HG03520 (cell line): ENCODE measurements around the gene INTS11.

ENCODE experiments used
- ATAC-seq: cut with Tn5 transposase; IDR thresholded peaks from one replicate; pipeline ENCODE4 v1.9.1; 2021; ENCODE audit warnings: mild to moderate bottlenecking, moderate library complexity; ENCODE audit not compliant: unreplicated experiment

INTS11 gene

DNA sequence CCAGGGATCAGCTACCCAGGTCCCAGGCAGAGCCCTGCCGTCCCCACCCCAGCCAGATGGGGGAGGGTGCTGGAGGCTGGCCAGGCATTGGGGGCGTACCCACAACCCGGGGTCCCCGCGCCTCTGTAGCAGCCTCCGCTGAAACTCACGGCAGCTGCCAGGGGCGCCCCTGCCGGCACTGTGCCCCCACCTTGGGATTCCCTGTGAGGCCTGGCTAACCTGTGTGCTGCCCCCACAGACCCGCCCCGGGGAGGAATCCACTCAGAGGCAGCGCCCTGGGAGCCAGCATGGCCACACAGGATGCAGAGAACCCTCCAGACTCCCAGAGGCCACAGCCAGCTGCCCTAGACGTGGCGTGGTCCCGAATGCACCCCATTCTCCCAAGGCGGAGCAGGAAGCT is 20.9 kb upstream of the INTS11 start:
- no peak for ATAC-seq

DNA sequence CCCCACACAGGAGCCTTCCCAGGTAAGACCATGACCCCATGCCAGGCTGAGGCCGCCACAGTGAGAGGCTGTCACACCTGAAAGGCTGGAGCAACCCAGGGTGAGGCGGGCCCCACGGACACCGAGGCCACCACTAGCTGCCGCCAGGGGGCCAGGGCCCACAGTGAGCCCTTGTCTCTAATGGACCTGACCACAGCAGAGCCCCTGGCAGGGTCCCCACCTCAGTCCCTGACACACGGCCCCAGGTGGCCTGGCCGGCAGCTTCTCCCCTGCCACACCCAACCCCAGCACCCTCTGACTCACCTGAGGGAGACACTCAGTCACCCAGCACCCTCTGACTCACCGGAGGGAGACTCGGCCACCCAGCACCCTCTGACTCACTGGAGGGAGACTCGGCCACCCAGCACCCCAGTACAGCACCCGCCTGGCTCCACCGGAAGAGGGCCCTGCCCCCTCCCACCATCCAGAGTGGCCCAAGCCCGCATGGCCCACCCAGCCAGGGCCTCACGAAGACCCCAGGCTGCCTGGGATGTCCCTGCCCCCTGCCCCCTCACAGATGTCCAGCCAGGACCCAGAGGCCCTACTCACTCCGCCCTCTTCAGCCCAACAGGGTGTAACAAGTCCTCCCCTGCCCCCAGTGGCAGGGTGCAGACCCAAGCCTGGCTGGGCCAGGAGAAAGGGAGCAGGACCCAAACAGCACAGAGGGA is 20.3 kb upstream of the INTS11 start:
- no peak for ATAC-seq

DNA sequence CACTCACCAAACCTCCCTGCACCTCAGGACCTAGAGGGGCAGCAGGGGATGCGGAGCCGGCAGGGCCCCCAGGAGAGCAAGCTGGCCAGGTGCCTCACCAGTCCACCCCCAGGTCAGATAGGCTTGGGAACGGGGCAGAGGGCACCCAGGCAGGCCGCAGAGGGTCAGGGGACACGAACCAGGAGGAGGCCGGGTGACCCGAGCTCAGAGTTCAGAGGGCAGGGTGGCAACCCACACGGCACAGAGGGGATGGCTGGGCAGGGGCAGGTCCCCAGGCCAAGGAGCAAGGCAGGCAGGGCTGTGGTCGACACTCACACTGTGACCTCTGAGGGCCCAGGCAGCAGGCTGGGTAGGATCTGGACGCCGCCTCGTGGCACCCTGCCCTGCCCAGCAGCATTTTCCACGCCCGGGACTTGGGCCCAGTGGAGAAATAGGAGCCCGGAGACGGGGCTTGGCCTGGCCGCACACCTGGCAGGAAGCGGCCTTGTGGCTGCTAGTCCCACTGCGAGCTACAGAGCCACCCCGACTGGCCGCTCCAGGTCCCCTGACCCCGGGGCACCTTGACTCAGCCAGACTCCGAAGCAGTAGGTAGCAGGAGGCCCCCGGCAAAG is 19.5 kb upstream of the INTS11 start:
- ATAC-seq, result no peak

DNA sequence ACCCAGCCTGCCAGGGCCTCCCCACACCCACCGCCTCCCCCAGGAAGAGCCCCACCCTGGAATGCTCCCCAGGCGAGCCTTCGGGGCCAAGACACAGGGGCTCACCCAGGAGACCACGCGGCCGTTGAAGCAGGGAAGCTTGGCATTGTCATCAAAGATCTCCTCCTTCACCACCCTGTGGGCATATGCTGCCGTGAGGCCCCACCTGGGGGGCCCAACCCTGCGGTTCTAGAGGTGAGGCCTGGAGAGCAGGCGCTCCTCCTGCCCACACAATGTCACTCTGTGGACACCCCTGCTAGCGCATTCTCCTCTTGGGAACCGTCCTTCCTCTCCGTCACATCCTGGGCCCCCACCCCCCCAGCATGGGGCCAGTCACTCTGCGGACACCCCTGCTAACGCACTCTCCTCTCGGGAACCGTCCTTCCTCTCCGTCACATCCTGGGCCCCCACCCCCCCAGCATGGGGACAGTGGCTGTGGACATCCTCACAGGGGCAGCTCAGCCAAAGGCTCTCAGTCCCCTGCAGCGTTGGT is 18.2 kb upstream of the INTS11 start:
- no peak for ATAC-seq

DNA sequence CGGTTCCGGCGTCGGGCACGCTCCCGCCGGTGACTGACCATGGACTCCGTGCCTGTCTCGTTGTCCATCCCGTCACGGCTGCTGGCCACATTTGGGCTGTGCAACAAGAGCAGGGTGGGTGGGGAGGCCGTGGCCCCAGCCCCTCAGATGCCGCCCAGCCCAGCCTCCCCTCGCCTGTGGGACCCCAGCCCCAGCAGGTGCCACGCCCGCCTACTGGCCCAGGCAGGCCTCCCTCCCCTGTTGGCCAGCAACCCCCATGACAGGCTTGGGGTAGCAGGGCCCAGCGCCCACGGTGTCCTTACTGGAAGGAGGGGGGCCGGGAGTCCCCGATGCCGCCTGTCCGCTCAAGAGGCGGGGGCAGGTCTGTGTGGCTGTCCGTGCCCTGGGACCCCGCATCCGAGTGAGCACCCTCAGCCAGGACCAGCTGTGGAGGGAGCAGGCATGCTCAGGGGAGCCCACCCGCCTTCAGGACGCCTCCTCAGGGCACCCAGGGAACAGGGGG is 17.7 kb upstream of the INTS11 start:
- ATAC-seq, result no peak

DNA sequence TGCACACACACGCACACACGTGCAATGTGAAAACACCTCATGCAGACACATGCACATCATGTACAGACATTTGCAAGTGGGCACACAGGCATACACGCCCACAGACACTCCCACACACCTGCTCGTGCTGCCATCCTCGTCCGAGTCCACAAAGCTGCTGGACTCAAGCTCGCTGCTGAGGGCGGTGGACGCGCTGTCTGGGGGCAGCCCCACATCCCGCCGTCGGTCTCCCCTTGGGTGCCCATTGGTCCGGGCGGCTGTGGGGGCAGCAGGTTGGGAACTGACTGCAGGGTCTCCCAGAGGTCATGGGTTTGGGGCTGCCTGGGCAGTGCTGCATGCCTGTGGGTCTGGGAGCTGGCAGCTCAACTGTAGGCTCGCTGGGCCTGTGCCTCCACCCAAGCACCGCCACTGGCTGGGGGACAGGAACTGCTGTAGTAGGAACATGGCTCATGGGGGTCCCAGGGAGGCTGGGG is 17.1 kb upstream of the INTS11 start:
- no peak for ATAC-seq

DNA sequence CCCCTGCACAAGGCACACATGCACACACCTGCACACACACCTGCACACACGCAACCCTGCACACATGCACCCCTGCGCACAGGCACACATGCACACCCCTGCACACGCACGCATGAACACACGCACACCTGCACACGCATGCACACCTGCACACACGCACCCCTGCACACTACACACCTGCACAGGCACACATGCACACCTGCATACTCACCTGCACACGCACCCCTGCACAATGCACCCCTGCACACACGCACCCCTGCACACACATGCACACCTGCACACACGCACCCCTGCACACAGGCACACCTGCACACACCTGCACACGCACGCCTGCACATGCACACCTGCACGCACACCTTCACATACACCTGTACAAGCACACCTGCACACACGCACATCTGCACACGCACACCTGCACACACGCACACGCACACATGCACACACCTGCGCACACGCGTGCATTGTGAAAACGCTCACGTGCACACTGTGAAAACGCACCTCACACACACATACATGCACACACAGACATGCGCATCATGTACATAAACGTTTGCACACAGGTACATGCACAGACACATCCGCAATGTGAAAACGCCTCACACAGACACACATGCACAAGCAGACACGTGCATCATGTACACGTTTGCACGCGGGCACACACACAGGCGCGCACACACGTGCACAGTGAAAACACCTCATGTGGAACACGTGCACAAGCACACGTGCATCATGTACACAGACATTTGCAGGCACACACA is 16.5 kb upstream of the INTS11 start:
- no peak for ATAC-seq

DNA sequence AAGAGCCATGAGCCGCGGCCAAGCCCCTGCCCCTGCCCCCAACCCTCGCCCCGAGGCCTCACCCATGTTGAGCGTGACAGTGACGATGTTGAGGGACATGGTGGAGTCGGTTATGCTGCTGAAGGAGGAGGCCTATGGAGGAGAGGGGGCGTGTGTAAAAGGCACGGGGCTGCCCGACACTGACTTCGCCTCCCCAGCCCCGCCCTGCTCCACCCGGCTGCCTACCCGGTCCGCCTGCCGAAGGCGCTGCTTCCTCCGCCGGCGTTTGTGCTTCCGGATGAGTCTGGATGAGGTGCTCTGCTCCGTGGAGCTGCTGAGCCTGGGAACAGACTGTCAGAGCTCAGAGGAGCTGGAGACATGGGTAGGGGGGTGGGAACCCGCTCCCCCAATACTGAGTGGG is 15.7 kb upstream of the INTS11 start:
- ATAC-seq, result no peak

DNA sequence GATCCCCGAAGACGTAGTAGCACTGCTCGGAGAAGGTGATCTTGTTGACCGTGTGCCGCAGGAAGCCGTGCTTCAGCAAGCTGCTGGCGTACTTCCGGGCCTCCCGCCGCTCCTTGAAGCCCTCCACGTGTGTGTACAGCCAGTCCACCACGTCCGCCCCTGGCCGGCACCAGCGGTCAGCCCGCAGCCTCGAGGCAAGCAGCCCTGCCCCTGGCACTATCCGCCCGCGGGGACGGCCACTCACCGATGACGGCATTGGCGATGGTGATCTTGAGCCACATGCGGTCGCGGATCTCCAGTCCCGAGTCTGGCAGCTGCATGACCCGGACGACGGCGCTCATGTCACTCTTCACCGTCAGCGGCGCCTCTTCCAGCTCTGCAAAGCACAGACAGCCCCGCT is 13.8 kb upstream of the INTS11 start:
- no peak for ATAC-seq

DNA sequence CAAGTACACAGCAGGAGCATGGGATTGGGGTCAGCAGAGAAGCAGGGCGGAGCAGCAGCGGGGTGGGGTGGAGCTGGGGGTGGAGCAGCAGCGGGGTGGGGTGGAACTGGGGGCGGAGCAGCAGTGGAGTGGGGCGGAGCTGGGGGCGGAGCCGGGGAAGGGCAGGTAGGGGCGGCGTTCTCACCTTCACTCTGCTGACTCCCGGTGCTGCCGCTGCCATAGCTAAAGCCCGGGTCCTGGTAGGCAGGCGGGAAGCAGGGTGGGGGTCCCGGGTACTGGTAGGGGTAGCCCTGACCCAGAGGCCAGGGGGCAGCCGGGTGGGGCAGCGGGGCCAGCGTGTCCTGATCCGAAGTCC is 13.3 kb upstream of the INTS11 start:
- no peak for ATAC-seq

DNA sequence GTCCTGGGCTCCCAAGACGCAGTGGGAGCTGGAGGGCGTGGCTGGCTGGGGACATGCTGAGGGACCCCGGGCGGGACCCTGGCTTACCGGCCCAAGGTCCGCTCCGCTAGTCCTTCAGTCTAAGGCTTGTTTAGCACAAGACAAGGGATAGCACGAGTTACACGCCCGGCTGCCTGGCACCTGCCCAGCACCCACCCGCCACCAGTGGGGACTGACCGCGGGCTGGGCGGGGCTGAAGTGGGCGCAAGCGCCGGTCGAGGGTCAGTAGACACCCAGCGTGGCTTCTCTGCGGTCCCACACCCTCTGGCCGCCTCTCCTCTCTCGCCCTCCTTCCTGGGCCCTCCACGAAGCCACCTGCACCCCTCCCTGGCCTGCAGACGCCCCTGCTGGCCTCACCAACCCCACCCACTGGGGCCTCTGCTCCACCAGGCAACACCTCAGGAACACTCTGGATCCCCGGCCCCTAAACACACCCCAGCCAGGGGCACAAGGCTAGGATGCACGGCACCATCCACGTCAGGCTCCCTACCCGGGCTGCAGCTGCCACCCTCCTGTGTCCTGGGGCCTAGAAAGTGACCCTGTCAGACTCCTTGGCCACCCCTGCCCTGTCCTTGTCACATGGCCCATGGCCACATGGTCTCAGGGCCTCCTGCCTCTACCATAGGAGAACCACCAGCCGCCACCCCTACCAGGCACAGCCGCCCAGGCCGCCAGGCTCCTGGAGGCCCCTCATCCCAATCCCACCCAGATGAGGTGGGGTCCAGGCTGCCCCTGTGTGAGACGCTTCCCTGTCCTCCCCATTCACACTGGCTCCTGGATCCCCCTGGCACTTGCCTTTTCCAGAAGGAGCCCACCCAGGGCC is 12.7 kb upstream of the INTS11 start:
- no peak for ATAC-seq

DNA sequence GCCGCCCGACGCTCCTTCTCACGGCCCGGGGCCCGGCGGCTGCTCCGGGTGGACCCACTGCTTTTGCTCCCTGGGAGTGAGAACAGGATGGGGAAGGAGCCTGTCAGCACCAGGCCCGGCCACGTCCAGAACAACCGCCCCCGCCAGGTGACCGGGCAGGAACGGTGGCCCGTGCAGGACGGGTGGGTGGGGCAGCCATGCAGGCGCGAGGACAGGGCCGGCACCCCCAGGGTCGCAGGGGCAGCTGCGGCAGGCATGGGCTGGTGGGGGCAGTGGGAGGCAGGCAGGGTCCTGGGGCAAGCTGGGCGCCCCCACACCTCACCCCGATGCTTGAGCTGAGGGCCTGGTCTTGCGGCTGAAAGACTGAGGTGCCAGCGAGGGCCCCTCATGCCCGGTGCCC is 12.0 kb upstream of the INTS11 start:
- no peak for ATAC-seq

DNA sequence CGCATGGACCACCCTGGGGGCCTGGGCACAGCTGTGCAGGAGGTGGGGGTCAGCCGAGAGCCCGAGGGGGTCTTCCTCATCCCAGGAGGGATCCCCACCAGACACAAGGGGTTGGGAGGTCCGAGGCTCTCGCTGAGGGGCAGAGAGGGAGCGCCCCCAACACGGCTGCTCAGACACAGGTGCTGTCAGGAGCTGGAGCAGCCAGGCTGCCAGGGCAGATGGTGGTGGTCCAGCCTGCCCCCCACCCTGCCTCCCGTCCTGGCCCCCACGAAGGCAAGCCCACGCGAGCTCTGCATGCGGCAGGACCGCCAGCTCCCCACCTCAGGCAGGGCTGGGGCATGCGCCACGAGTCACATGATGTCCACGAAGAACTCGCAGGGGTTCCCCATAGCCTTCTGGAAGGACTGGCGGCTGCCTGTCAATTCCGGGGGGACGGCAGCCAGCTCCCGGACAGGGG is 11.4 kb upstream of the INTS11 start:
- ATAC-seq, result no peak

DNA sequence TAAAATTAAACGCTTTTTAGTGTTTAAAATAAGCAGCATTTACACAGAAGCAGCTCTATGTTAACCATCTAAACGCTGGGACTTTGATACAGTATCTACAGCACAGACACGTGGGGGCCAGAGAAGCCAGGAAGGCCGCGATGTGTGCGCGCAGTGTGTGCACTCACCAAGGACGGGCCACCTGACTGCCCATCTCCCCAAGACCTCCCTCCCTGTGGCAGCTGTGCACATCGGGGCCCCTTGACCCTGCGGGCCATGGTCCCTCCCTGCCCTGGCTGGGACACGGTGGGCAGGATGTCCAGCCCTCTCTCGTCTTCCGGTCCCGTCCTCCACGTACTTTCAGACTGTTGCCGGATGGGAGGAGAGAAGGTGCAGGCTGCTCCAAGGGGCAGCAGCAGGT is 10.8 kb upstream of the INTS11 start:
- no peak for ATAC-seq

DNA sequence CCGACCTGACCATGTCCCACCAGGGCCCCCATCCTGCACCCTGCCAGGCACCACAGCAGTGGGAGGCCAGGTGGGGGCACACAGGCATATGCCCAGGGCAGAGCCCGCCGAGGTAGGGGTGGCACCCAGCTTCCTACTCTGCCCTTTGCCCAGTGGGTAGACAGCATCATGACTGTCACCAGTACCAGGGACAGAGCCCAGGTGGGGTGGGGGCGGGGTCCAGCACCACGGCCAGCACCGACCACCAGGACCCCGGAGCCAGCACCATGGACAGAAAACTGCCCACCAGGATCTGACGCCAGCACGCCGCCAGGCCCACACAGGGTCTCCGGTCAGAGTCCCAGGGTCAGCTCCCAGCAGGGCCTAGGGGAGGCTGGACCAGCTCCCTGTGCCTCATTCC is 10.4 kb upstream of the INTS11 start:
- no peak for ATAC-seq

DNA sequence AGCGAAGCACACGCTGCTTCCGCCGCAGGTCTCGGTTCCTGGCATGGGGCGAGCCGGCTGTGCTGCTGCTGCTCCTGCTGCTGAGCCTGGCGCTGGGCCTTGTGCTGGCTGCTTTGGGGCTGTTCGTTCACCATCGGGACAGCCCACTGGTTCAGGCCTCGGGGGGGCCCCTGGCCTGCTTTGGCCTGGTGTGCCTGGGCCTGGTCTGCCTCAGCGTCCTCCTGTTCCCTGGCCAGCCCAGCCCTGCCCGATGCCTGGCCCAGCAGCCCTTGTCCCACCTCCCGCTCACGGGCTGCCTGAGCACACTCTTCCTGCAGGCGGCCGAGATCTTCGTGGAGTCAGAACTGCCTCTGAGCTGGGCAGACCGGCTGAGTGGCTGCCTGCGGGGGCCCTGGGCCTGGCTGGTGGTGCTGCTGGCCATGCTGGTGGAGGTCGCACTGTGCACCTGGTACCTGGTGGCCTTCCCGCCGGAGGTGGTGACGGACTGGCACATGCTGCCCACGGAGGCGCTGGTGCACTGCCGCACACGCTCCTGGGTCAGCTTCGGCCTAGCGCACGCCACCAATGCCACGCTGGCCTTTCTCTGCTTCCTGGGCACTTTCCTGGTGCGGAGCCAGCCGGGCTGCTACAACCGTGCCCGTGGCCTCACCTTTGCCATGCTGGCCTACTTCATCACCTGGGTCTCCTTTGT is 9.2 kb upstream of the INTS11 start:
- no peak for ATAC-seq

DNA sequence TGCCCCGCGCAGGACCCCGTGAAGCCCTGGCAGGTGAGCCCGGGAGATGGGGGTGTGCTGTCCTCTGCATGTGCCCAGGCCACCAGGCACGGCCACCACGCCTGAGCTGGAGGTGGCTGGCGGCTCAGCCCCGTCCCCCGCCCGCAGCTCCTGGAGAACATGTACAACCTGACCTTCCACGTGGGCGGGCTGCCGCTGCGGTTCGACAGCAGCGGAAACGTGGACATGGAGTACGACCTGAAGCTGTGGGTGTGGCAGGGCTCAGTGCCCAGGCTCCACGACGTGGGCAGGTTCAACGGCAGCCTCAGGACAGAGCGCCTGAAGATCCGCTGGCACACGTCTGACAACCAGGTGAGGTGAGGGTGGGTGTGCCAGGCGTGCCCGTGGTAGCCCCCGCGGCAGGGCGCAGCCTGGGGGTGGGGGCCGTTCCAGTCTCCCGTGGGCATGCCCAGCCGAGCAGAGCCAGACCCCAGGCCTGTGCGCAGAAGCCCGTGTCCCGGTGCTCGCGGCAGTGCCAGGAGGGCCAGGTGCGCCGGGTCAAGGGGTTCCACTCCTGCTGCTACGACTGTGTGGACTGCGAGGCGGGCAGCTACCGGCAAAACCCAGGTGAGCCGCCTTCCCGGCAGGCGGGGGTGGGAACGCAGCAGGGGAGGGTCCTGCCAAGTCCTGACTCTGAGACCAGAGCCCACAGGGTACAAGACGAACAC is 8.5 kb upstream of the INTS11 start:
- ATAC-seq, result no peak

DNA sequence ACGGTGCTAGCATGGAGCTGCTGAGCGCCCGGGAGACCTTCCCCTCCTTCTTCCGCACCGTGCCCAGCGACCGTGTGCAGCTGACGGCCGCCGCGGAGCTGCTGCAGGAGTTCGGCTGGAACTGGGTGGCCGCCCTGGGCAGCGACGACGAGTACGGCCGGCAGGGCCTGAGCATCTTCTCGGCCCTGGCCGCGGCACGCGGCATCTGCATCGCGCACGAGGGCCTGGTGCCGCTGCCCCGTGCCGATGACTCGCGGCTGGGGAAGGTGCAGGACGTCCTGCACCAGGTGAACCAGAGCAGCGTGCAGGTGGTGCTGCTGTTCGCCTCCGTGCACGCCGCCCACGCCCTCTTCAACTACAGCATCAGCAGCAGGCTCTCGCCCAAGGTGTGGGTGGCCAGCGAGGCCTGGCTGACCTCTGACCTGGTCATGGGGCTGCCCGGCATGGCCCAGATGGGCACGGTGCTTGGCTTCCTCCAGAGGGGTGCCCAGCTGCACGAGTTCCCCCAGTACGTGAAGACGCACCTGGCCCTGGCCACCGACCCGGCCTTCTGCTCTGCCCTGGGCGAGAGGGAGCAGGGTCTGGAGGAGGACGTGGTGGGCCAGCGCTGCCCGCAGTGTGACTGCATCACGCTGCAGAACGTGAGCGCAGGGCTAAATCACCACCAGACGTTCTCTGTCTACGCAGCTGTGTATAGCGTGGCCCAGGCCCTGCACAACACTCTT is 7.7 kb upstream of the INTS11 start:
- no peak for ATAC-seq
